ENCODE measurements around the gene ST7L. TPM values are rescaled to one million over a fixed set of nuclear protein-coding genes. Genes with fewer than 3 reads are reported as not detected.

ST7L gene
- total RNA-seq, 4 donors from 2014 or later = 24.9 to 50.3 (median 33.9) TPM

GRCh38 chr1:112524986-112525385, 94.0 kb downstream of the ST7L start:
- Histone ChIP-seq H3K4me3 (no peak overlapping the region), H3K27ac (no peak overlapping the region), H3K36me3 (peaks cover 0 to 19% (median 0%) of the 10 kb centered on the region in 3 donors), H3K4me1 (no peaks in the 10 kb centered on the region), H3K9me3 (no peaks in the 10 kb centered on the region), H3K27me3 (no peaks in the 10 kb centered on the region)
- no peak for DNase-seq
- TF ChIP-seq CTCF (IDR thresholded peaks at IDR 0.05) (no peak), POLR2A (IDR thresholded peaks at IDR 0.05) (no peak)

- TF ChIP-seq CTCF (IDR thresholded peaks at IDR 0.05) = no peak
- no peak for TF ChIP-seq POLR2A (IDR thresholded peaks at IDR 0.05)
- Histone ChIP-seq H3K4me3 (no peak overlapping the region), H3K27ac (no peak overlapping the region), H3K4me1 (no peaks in the 10 kb centered on the region), H3K9me3 (no peaks in the 10 kb centered on the region), H3K27me3 (no peaks in the 10 kb centered on the region), H3K36me3 (peaks cover 0 to 19% (median 0%) of the 10 kb centered on the region in 3 donors)
- no peak for DNase-seq
These were observed 94.7 kb downstream of the ST7L start for GRCh38 chr1:112524251-112524650.

- H3K27me3 ChIP-seq = no peaks in the 10 kb centered on the region
- H3K27ac ChIP-seq = no peak overlapping the region
- no peaks in the 10 kb centered on the region for H3K4me1 ChIP-seq
- peaks cover 0 to 19% (median 0%) of the 10 kb centered on the region in 3 donors for H3K36me3 ChIP-seq
- H3K9me3 ChIP-seq = no peaks in the 10 kb centered on the region
- no peak for DNase-seq
- H3K4me3 ChIP-seq = no peak overlapping the region
- no peak for TF ChIP-seq CTCF (IDR thresholded peaks at IDR 0.05)
These were observed 96.3 kb downstream of the ST7L start for GRCh38 chr1:112522621-112523020.

- Histone ChIP-seq H3K27me3 (no peaks in the 10 kb centered on the region), H3K27ac (no peak overlapping the region), H3K36me3 (peaks cover 0 to 16% (median 0%) of the 10 kb centered on the region in 3 donors), H3K4me1 (peaks cover 0 to 5% (median 0%) of the 10 kb centered on the region in 4 donors), H3K4me3 (no peak overlapping the region), H3K9me3 (no peaks in the 10 kb centered on the region)
- no peak for DNase-seq
- TF ChIP-seq POLR2A (IDR thresholded peaks at IDR 0.05) (no peak), CTCF (IDR thresholded peaks at IDR 0.05) (no peak)
These were observed 98.8 kb downstream of the ST7L start for GRCh38 chr1:112520166-112520565.

- Histone ChIP-seq H3K27ac (no peak overlapping the region), H3K9me3 (no peaks in the 10 kb centered on the region), H3K4me3 (no peak overlapping the region), H3K27me3 (no peaks in the 10 kb centered on the region), H3K36me3 (peaks cover 0 to 8% (median 0%) of the 10 kb centered on the region in 3 donors), H3K4me1 (peaks cover 0 to 5% (median 0%) of the 10 kb centered on the region in 4 donors)
- TF ChIP-seq POLR2A (IDR thresholded peaks at IDR 0.05) (no peak), CTCF (IDR thresholded peaks at IDR 0.05) (no peak)
- DNase-seq = no peak
These were observed 100.8 kb downstream of the ST7L start for GRCh38 chr1:112518186-112518585.

- TF ChIP-seq POLR2A (IDR thresholded peaks at IDR 0.05) (no peak), CTCF (IDR thresholded peaks at IDR 0.05) (no peak)
- Histone ChIP-seq H3K36me3 (peaks cover 0 to 8% (median 0%) of the 10 kb centered on the region in 3 donors), H3K4me3 (no peak overlapping the region), H3K9me3 (no peaks in the 10 kb centered on the region), H3K27me3 (no peaks in the 10 kb centered on the region), H3K27ac (no peak overlapping the region), H3K4me1 (peaks cover 0 to 5% (median 0%) of the 10 kb centered on the region in 4 donors)
- DNase-seq = no peak
These were observed 101.3 kb downstream of the ST7L start for GRCh38 chr1:112517646-112518045.

All from Peyer's patch (tissue), 4 donors.